Naive thymus-derived CD4-positive, alpha-beta T cell (primary cell): ENCODE results near the gene BMP7. TPM values are rescaled to one million over a fixed set of nuclear protein-coding genes. Genes with fewer than 3 reads are reported as not detected.

ENCODE experiments used
- ATAC-seq: fragments of 150-1000 bp; cut with Tn5 transposase; 2 replicates; pipeline ENCODE4 v1.10.0; 2021; ENCODE audit warnings: mild to moderate bottlenecking, moderate library complexity
- CTCF ChIA-PET: fragments of 350-600 bp; sonication (Branson Sonifier 250); formaldehyde crosslinking; loops from one replicate; lab custom pipeline; 2021; ENCODE audit warnings: antibody characterized with exemption; lab: Charles Lee
- POLR2A ChIA-PET: fragments of 350-600 bp; sonication (Branson Sonifier 250); formaldehyde crosslinking; loops from one replicate; lab custom pipeline; 2021; ENCODE audit warnings: antibody characterized with exemption, inconsistent platforms; lab: Charles Lee
- DNase-seq, 9 donors: peaks; one replicate each; pipeline versions ENCODE4 v3.0.0 to v3.0.0-alpha.2; 2020 to 2022; ENCODE audit warnings: mixed read lengths in 1 of 9
- H3K27ac ChIP-seq: one replicate; pipeline ENCODE4 v1.7.0; 2013; ENCODE audit warnings: mild to moderate bottlenecking, low read depth, low read length, moderate library complexity
- H3K27me3 ChIP-seq, 2 donors: one replicate each; pipeline ENCODE4 v1.7.0; 2013; ENCODE audit warnings: low read length in 2 of 2, mild to moderate bottlenecking in 2 of 2, moderate library complexity in 2 of 2; ENCODE audit not compliant: control insufficient read depth in 2 of 2, insufficient read depth in 2 of 2
- H3K36me3 ChIP-seq, 3 experiments: 1 replicate in 2 of 3; 2 replicates in 1 of 3; pipeline ENCODE4 v1.7.0; 2013; ENCODE audit warnings: low read length in 3 of 3, mild to moderate bottlenecking in 3 of 3, moderate library complexity in 1 of 3; ENCODE audit not compliant: insufficient read depth in 3 of 3, control insufficient read depth in 2 of 3
- H3K4me1 ChIP-seq, 2 donors: one replicate each; pipeline ENCODE4 v1.7.0; 2013; ENCODE audit warnings: low read length in 2 of 2, mild to moderate bottlenecking in 2 of 2, moderate library complexity in 1 of 2; ENCODE audit not compliant: control insufficient read depth in 2 of 2, insufficient read depth in 2 of 2
- H3K4me3 ChIP-seq: 2 replicates; pipeline ENCODE4 v1.7.0; 2013; ENCODE audit warnings: mild to moderate bottlenecking, low read length
- H3K9me3 ChIP-seq, 3 experiments: 1 replicate in 2 of 3; 2 replicates in 1 of 3; pipeline ENCODE4 v1.7.0; 2013; ENCODE audit warnings: low read length in 3 of 3; ENCODE audit not compliant: control insufficient read depth in 2 of 3
- H3K27ac Mint-ChIP-seq, 9 donors: one replicate each; pipeline ENCODE4 v1.8.0; 2020 to 2022; ENCODE audit warnings: mixed read lengths in 9 of 9, mild to moderate bottlenecking in 8 of 9, moderate library complexity in 5 of 9, inconsistent platforms in 2 of 9
- H3K27me3 Mint-ChIP-seq, 5 donors: one replicate each; pipeline ENCODE4 v1.8.0; 2021 to 2022; ENCODE audit warnings: mixed read lengths in 5 of 5, mild to moderate bottlenecking in 1 of 5
- H3K36me3 Mint-ChIP-seq, 5 donors: one replicate each; pipeline ENCODE4 v1.8.0; 2020 to 2022; ENCODE audit warnings: mixed read lengths in 5 of 5, mild to moderate bottlenecking in 3 of 5, inconsistent platforms in 1 of 5
- H3K4me1 Mint-ChIP-seq, 7 donors: one replicate each; pipeline ENCODE4 v1.8.0; 2020 to 2022; ENCODE audit warnings: mixed read lengths in 7 of 7, mild to moderate bottlenecking in 3 of 7, inconsistent platforms in 1 of 7
- H3K4me3 Mint-ChIP-seq, 10 donors: one replicate each; pipeline ENCODE4 v1.8.0; 2020 to 2022; ENCODE audit warnings: mild to moderate bottlenecking in 10 of 10, mixed read lengths in 10 of 10, moderate library complexity in 6 of 10, inconsistent platforms in 2 of 10
- H3K9me3 Mint-ChIP-seq, 11 donors: one replicate each; pipeline ENCODE4 v1.8.0; 2020 to 2022; ENCODE audit warnings: mixed read lengths in 11 of 11, mild to moderate bottlenecking in 4 of 11, inconsistent platforms in 1 of 11, moderate library complexity in 1 of 11
- intact Hi-C, 2 donors: fragments of 100-400 bp; cut with micrococcal nuclease; formaldehyde crosslinking; loops; one replicate each; pipeline ENCODE4 v1.15.1; 2023
- polyA plus RNA-seq, 2 donors: library from polyadenylated mRNA; unstranded; fragments of 300-500 nt; fragmentation: Illumina TruSeq; gene quantifications; one replicate each; pipeline ENCODE4 v1.2.3, GENCODE V29; 2021
- total RNA-seq, 6 experiments: library from RNA in 5 of 6; stranded (reverse) in 5 of 6; gene quantifications; 1 replicate in 5 of 6; 2 replicates in 1 of 6; pipeline ENCODE4 v1.2.3 and lab custom pipeline; 2021 to 2026

BMP7 gene
- total and polyA plus RNA-seq, 7 experiments from 2014 or later: not detected

GRCh38 chr20:57138198-57138995 lies 128.0 kb downstream of the BMP7 start:
- POLR2A ChIA-PET: no interaction called here
- H3K4me1 Mint-ChIP-seq: no peaks in the 10 kb centered on the region
- CTCF ChIA-PET: no interaction called here

GRCh38 chr20:57137676-57138075 lies 128.8 kb downstream of the BMP7 start:
- Histone ChIP-seq H3K36me3 (no peaks in the 10 kb centered on the region), H3K9me3 (no peaks in the 10 kb centered on the region), H3K4me1 (no peaks in the 10 kb centered on the region), H3K27me3 (peaks cover 0 to 4% of the 10 kb centered on the region in 2 donors), H3K4me3 (no peak overlapping the region), H3K27ac (no peak overlapping the region)
- Mint-ChIP-seq H3K36me3 (no peaks in the 10 kb centered on the region), H3K9me3 (no peaks in the 10 kb centered on the region), H3K4me1 (no peaks in the 10 kb centered on the region), H3K4me3 (no peak overlapping the region), H3K27ac (no peak overlapping the region), H3K27me3 (peaks cover 8 to 28% (median 17%) of the 10 kb centered on the region in 5 donors)
- no peak for ATAC-seq
- ChIA-PET CTCF (no interaction called here), POLR2A (no interaction called here)
- intact Hi-C loops: no loop called here
- no peak for DNase-seq

More at GRCh38 chr20:57138198-57138995, 128.0 kb downstream of the BMP7 start:
- H3K9me3 Mint-ChIP-seq: no peaks in the 10 kb centered on the region
- ATAC-seq: no peak
- no peak overlapping the region for H3K27ac Mint-ChIP-seq
- no peaks in the 10 kb centered on the region for H3K36me3 Mint-ChIP-seq
- H3K4me3 Mint-ChIP-seq: no peak overlapping the region
- intact Hi-C loops: no loop called here
- Histone ChIP-seq H3K27ac (no peak overlapping the region), H3K4me1 (no peaks in the 10 kb centered on the region), H3K4me3 (no peak overlapping the region), H3K27me3 (peaks cover 0 to 4% of the 10 kb centered on the region in 2 donors), H3K36me3 (no peaks in the 10 kb centered on the region), H3K9me3 (no peaks in the 10 kb centered on the region)
- peaks cover 8 to 28% (median 16%) of the 10 kb centered on the region in 5 donors for H3K27me3 Mint-ChIP-seq
- no peak for DNase-seq

GRCh38 chr20:57136734-57137133 lies 129.7 kb downstream of the BMP7 start:
- no peak for DNase-seq
- H3K4me1 ChIP-seq: no peaks in the 10 kb centered on the region
- no peak overlapping the region for H3K4me3 ChIP-seq
- H3K27ac ChIP-seq: no peak overlapping the region
- no peaks in the 10 kb centered on the region for H3K9me3 Mint-ChIP-seq
- H3K4me1 Mint-ChIP-seq: no peaks in the 10 kb centered on the region
- H3K9me3 ChIP-seq: no peaks in the 10 kb centered on the region
- H3K27me3 Mint-ChIP-seq: peaks cover 8 to 31% (median 26%) of the 10 kb centered on the region in 5 donors
- no peaks in the 10 kb centered on the region for H3K36me3 Mint-ChIP-seq
- intact Hi-C loops: no loop called here
- POLR2A ChIA-PET: no interaction called here
- H3K4me3 Mint-ChIP-seq: no peak overlapping the region
- no peak for ATAC-seq
- no peak overlapping the region for H3K27ac Mint-ChIP-seq
- H3K36me3 ChIP-seq: no peaks in the 10 kb centered on the region
- CTCF ChIA-PET: no interaction called here
- peaks cover 0 to 4% of the 10 kb centered on the region in 2 donors for H3K27me3 ChIP-seq

- Mint-ChIP-seq H3K36me3 (no peaks in the 10 kb centered on the region), H3K4me3 (no peak overlapping the region), H3K27ac (no peak overlapping the region), H3K9me3 (peaks cover 0 to 2% (median 0%) of the 10 kb centered on the region in 11 donors), H3K4me1 (no peaks in the 10 kb centered on the region), H3K27me3 (peaks cover 8 to 37% (median 28%) of the 10 kb centered on the region in 5 donors)
- ChIA-PET POLR2A (no interaction called here), CTCF (no interaction called here)
- H3K9me3 ChIP-seq: no peaks in the 10 kb centered on the region
- intact Hi-C loops: no loop called here
- H3K4me1 ChIP-seq: no peaks in the 10 kb centered on the region
- H3K27ac ChIP-seq: no peak overlapping the region
- no peaks in the 10 kb centered on the region for H3K36me3 ChIP-seq
- H3K27me3 ChIP-seq: peaks cover 0 to 4% of the 10 kb centered on the region in 2 donors
- DNase-seq (no peak), ATAC-seq (no peak)
- H3K4me3 ChIP-seq: no peak overlapping the region
These were observed 130.6 kb downstream of the BMP7 start for GRCh38 chr20:57135875-57136274.

GRCh38 chr20:57134804-57135203 lies 131.6 kb downstream of the BMP7 start:
- H3K9me3 Mint-ChIP-seq: peaks cover 0 to 2% (median 0%) of the 10 kb centered on the region in 11 donors
- ATAC-seq (no peak), DNase-seq (no peak)
- POLR2A ChIA-PET: no interaction called here
- H3K27me3 ChIP-seq: peaks cover 0 to 4% of the 10 kb centered on the region in 2 donors
- H3K4me1 ChIP-seq: no peaks in the 10 kb centered on the region
- H3K9me3 ChIP-seq: no peaks in the 10 kb centered on the region
- intact Hi-C loops: no loop called here
- H3K4me3 ChIP-seq: no peak overlapping the region
- H3K4me1 Mint-ChIP-seq: no peaks in the 10 kb centered on the region
- H3K4me3 Mint-ChIP-seq: no peak overlapping the region
- no peak overlapping the region for H3K27ac ChIP-seq
- H3K36me3 Mint-ChIP-seq: no peaks in the 10 kb centered on the region
- H3K27ac Mint-ChIP-seq: no peak overlapping the region
- H3K27me3 Mint-ChIP-seq: peaks cover 8 to 37% (median 28%) of the 10 kb centered on the region in 5 donors
- CTCF ChIA-PET: no interaction called here
- H3K36me3 ChIP-seq: no peaks in the 10 kb centered on the region

- H3K4me1 ChIP-seq: no peaks in the 10 kb centered on the region
- no peak overlapping the region for H3K4me3 Mint-ChIP-seq
- H3K4me1 Mint-ChIP-seq: no peaks in the 10 kb centered on the region
- DNase-seq: no peak
- no peaks in the 10 kb centered on the region for H3K9me3 ChIP-seq
- no peak overlapping the region for H3K27ac ChIP-seq
- H3K27me3 ChIP-seq: peaks cover 0 to 4% of the 10 kb centered on the region in 2 donors
- no peak for ATAC-seq
- H3K27me3 Mint-ChIP-seq: peaks cover 8 to 37% (median 28%) of the 10 kb centered on the region in 5 donors
- intact Hi-C loops: no loop called here
- no peak overlapping the region for H3K4me3 ChIP-seq
- ChIA-PET POLR2A (no interaction called here), CTCF (no interaction called here)
- no peaks in the 10 kb centered on the region for H3K36me3 Mint-ChIP-seq
- no peaks in the 10 kb centered on the region for H3K36me3 ChIP-seq
- H3K27ac Mint-ChIP-seq: no peak overlapping the region
- peaks cover 0 to 2% (median 0%) of the 10 kb centered on the region in 11 donors for H3K9me3 Mint-ChIP-seq
These were observed 132.4 kb downstream of the BMP7 start for GRCh38 chr20:57133926-57134650.
